ENCODE measurements around the gene ADGRB3.

ADGRB3 gene

GRCh38 chr6:69337311-69337710 lies 702.2 kb downstream of the ADGRB3 start:
- TF ChIP-seq MAX (IDR thresholded peaks at IDR 0.05) (no peak), ZBTB7A (IDR thresholded peaks at IDR 0.05; ENCODE audit: low read depth) (no peak), TCF12 (IDR thresholded peaks at IDR 0.05; ENCODE audit: low read depth) (no peak), FOXM1 (IDR thresholded peaks at IDR 0.05; ENCODE audit: borderline replicate concordance, low read depth) (no peak), YY1 (IDR thresholded peaks at IDR 0.05; ENCODE audit: low read depth) (no peak), TEAD4 (IDR thresholded peaks at IDR 0.05) (no peak), USF1 (IDR thresholded peaks at IDR 0.05) (no peak), EP300 (IDR thresholded peaks at IDR 0.05; ENCODE audit: borderline replicate concordance) (no peak), NFIC (IDR thresholded peaks at IDR 0.05) (no peak)

DNA sequence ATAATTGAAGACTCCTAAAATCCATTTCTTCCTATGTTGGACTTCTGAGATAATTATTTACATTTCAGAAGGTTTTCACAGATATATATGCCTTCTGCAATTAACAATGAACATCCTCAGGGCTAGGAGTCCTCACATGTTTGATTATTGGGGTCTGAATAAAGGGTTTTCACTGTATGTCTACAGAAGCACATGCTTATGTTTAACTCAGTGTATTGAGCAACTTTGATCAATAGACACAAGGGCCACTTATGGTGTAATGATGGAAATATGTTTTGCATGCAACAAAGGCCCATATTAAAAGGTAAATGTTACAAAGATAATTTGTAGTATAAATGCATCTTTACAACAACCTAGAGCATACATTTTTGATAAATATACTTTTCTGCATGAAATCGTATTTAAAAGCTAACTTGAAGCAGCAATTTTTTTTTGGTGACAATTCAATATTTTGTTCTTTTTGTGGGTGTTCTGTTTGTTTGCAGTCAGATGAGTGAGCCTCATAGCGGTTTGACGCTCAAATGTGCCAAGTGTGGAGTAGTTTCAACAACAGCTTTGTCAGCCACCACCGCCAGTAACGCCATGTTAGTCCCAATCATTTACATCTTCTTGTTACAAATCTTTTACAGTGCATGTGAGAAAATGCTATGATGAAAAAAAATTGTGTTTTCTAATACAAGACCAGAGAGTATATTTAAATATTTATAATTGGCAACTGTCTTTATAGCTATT lies 703.5 kb downstream of the ADGRB3 start:
- TF ChIP-seq FOXM1 (IDR thresholded peaks at IDR 0.05; ENCODE audit: borderline replicate concordance, low read depth): no peak
- no peak for TF ChIP-seq EGR1 (IDR thresholded peaks at IDR 0.05)
- no peak for TF ChIP-seq CREB1 (IDR thresholded peaks at IDR 0.05; ENCODE audit: low read depth)
- TF ChIP-seq CEBPB (IDR thresholded peaks at IDR 0.05): no peak
- TF ChIP-seq RAD21 (IDR thresholded peaks at IDR 0.05; ENCODE audit: low read depth): no peak
- no peak for TF ChIP-seq TAF1 (IDR thresholded peaks at IDR 0.05; ENCODE audit: low read depth)
- no peak for TF ChIP-seq USF1 (IDR thresholded peaks at IDR 0.05)
- TF ChIP-seq EP300 (IDR thresholded peaks at IDR 0.05; ENCODE audit: borderline replicate concordance): no peak
- no peak for TF ChIP-seq TEAD4 (IDR thresholded peaks at IDR 0.05)

DNA sequence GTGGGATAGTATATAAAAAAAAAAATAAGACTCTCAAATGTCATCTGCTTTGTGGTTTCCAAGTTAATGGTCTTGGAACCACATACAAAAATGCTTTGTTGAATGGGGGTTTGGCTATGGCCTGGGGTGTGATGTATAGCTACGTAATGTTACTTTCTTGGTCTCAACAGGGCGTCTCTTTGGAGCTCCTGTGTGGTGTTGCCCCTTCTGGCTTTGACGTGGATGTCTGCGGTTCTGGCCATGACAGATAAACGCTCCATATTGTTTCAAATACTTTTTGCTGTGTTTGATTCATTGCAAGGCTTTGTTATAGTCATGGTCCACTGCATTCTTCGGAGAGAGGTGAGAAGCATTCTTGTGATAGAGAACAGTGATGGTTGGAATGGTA lies 704.1 kb downstream of the ADGRB3 start:
- TF ChIP-seq RAD21 (IDR thresholded peaks at IDR 0.05; ENCODE audit: low read depth) (no peak), ZBTB7A (IDR thresholded peaks at IDR 0.05; ENCODE audit: low read depth) (no peak), TAF1 (IDR thresholded peaks at IDR 0.05; ENCODE audit: low read depth) (no peak), TCF12 (IDR thresholded peaks at IDR 0.05; ENCODE audit: low read depth) (no peak), CREB1 (IDR thresholded peaks at IDR 0.05; ENCODE audit: low read depth) (no peak), USF1 (IDR thresholded peaks at IDR 0.05) (no peak), NFIC (IDR thresholded peaks at IDR 0.05) (no peak), TEAD4 (IDR thresholded peaks at IDR 0.05) (no peak), MAX (IDR thresholded peaks at IDR 0.05) (no peak), EP300 (IDR thresholded peaks at IDR 0.05; ENCODE audit: borderline replicate concordance) (no peak), EGR1 (IDR thresholded peaks at IDR 0.05) (no peak), YY1 (IDR thresholded peaks at IDR 0.05; ENCODE audit: low read depth) (no peak), FOXM1 (IDR thresholded peaks at IDR 0.05; ENCODE audit: borderline replicate concordance, low read depth) (no peak)

GRCh38 chr6:69340196-69340595 lies 705.1 kb downstream of the ADGRB3 start:
- TF ChIP-seq, protein P1, sequence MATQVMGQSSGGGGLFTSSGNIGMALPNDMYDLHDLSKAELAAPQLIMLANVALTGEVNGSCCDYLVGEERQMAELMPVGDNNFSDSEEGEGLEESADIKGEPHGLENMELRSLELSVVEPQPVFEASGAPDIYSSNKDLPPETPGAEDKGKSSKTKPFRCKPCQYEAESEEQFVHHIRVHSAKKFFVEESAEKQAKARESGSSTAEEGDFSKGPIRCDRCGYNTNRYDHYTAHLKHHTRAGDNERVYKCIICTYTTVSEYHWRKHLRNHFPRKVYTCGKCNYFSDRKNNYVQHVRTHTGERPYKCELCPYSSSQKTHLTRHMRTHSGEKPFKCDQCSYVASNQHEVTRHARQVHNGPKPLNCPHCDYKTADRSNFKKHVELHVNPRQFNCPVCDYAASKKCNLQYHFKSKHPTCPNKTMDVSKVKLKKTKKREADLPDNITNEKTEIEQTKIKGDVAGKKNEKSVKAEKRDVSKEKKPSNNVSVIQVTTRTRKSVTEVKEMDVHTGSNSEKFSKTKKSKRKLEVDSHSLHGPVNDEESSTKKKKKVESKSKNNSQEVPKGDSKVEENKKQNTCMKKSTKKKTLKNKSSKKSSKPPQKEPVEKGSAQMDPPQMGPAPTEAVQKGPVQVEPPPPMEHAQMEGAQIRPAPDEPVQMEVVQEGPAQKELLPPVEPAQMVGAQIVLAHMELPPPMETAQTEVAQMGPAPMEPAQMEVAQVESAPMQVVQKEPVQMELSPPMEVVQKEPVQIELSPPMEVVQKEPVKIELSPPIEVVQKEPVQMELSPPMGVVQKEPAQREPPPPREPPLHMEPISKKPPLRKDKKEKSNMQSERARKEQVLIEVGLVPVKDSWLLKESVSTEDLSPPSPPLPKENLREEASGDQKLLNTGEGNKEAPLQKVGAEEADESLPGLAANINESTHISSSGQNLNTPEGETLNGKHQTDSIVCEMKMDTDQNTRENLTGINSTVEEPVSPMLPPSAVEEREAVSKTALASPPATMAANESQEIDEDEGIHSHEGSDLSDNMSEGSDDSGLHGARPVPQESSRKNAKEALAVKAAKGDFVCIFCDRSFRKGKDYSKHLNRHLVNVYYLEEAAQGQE (IDR thresholded peaks at IDR 0.05; ENCODE audit: low read depth): no peak
- no peak for TF ChIP-seq TCF12 (IDR thresholded peaks at IDR 0.05; ENCODE audit: low read depth)
- no peak for TF ChIP-seq EGR1 (IDR thresholded peaks at IDR 0.05)
- TF ChIP-seq ZBTB7A (IDR thresholded peaks at IDR 0.05; ENCODE audit: low read depth): no peak
- no peak for TF ChIP-seq CREB1 (IDR thresholded peaks at IDR 0.05; ENCODE audit: low read depth)
- no peak for TF ChIP-seq NFIC (IDR thresholded peaks at IDR 0.05)
- no peak for TF ChIP-seq EP300 (IDR thresholded peaks at IDR 0.05; ENCODE audit: borderline replicate concordance)
- TF ChIP-seq MAX (IDR thresholded peaks at IDR 0.05): no peak
- no peak for TF ChIP-seq USF1 (IDR thresholded peaks at IDR 0.05)
- no peak for TF ChIP-seq TEAD4 (IDR thresholded peaks at IDR 0.05)
- no peak for TF ChIP-seq YY1 (IDR thresholded peaks at IDR 0.05; ENCODE audit: low read depth)
- no peak for TF ChIP-seq RAD21 (IDR thresholded peaks at IDR 0.05; ENCODE audit: low read depth)
- no peak for TF ChIP-seq TAF1 (IDR thresholded peaks at IDR 0.05; ENCODE audit: low read depth)
- no peak for TF ChIP-seq CEBPB (IDR thresholded peaks at IDR 0.05)
- no peak for TF ChIP-seq FOXM1 (IDR thresholded peaks at IDR 0.05; ENCODE audit: borderline replicate concordance, low read depth)

GRCh38 chr6:69343851-69344250 lies 708.8 kb downstream of the ADGRB3 start:
- TF ChIP-seq CEBPB (IDR thresholded peaks at IDR 0.05) (no peak), EP300 (IDR thresholded peaks at IDR 0.05; ENCODE audit: borderline replicate concordance) (no peak), USF1 (IDR thresholded peaks at IDR 0.05) (no peak), YY1 (IDR thresholded peaks at IDR 0.05; ENCODE audit: low read depth) (no peak), RAD21 (IDR thresholded peaks at IDR 0.05; ENCODE audit: low read depth) (no peak), TCF12 (IDR thresholded peaks at IDR 0.05; ENCODE audit: low read depth) (no peak), TAF1 (IDR thresholded peaks at IDR 0.05; ENCODE audit: low read depth) (no peak), NFIC (IDR thresholded peaks at IDR 0.05) (no peak), MAX (IDR thresholded peaks at IDR 0.05) (no peak)

Measured in Ishikawa (cell line).